GM12878 (cell line): Measurements from ENCODE around the gene TSEN54. TPM values are rescaled to one million over a fixed set of nuclear protein-coding genes. Genes with fewer than 3 reads are reported as not detected.

ENCODE experiments used
- ATAC-seq: fragments of 200-7000 bp; cut with Tn5 transposase; 3 replicates; pipeline ENCODE4 v1.9.1; 2020; ENCODE audit warnings: mild to moderate bottlenecking, moderate library complexity
- BruUV-seq: library from RNA; stranded (reverse); fragments of 400-500 nt; replicated peaks from 2 replicates; lab custom pipeline; 2021; lab: Mats Ljungman, UMichigan
- CTCF ChIA-PET: fragments of 300-600 bp; sonication (Branson Sonifier 250); formaldehyde crosslinking; extraction: SDS; loops from one replicate; lab custom pipeline; 2021; ENCODE audit warnings: inconsistent platforms; lab: Yijun Ruan, JAX
- POLR2A ChIA-PET: fragments of 350-600 bp; formaldehyde crosslinking; extraction: SDS; loops from one replicate; lab custom pipeline; 2021; ENCODE audit warnings: inconsistent platforms; lab: Charles Lee
- RAD21 ChIA-PET: fragments of 300-600 bp; sonication (Branson Sonifier 250); formaldehyde crosslinking; loops from one replicate; lab custom pipeline; 2023; ENCODE audit warnings: antibody characterized with exemption; ENCODE audit not compliant: unreplicated experiment; lab: Charles Lee
- SMC1A ChIA-PET: fragments of 300-600 bp; sonication (Branson Sonifier 250); formaldehyde crosslinking; loops from one replicate; lab custom pipeline; 2023; ENCODE audit not compliant: unreplicated experiment, uncharacterized antibody; lab: Charles Lee
- DNase-seq: peaks from one replicate; pipeline ENCODE4 v3.0.0-alpha.2; 2011; ENCODE audit warnings: low read depth, low spot score
- FAIRE-seq: peaks from 3 replicates; lab custom pipeline; 2011; peaks lifted over from hg19 to GRCh38; lab: Jason Lieb, UNC
- H2AFZ ChIP-seq: 2 replicates; pipeline ENCODE4 v1.6.0; 2011; ENCODE audit warnings: low read depth, low read length, control low read depth; ENCODE audit not compliant: control insufficient read depth
- H3K27ac ChIP-seq: 2 replicates; pipeline ENCODE4 v1.5.1; 2011; ENCODE audit warnings: control low read depth; ENCODE audit not compliant: control insufficient read depth, insufficient read depth
- H3K27me3 ChIP-seq, 2 experiments: replicated peaks in 1 of 2; 2 replicates each; pipeline versions ENCODE4 v1.6.0 to v1.6.1; 2011; ENCODE audit warnings: low read length in 1 of 2; ENCODE audit not compliant: control insufficient read depth in 2 of 2, insufficient read depth in 2 of 2
- H3K36me3 ChIP-seq, 2 experiments: 2 replicates each; pipeline ENCODE4 v1.5.1; 2011; ENCODE audit warnings: low read length in 1 of 2; ENCODE audit not compliant: control insufficient read depth in 2 of 2, insufficient read depth in 2 of 2
- H3K4me1 ChIP-seq: 2 replicates; pipeline ENCODE4 v1.6.1; 2011; ENCODE audit warnings: mild to moderate bottlenecking, low read length, moderate library complexity, mixed read lengths; ENCODE audit not compliant: control insufficient read depth, insufficient read depth
- H3K4me2 ChIP-seq: 2 replicates; pipeline ENCODE4 v1.6.0; 2011; ENCODE audit warnings: control low read depth; ENCODE audit not compliant: control insufficient read depth, insufficient read depth
- H3K4me3 ChIP-seq: fragments of 200-600 bp; sonication (generic); 2 replicates; pipeline ENCODE4 v1.5.1; 2016
- H3K79me2 ChIP-seq: 2 replicates; pipeline ENCODE4 v1.6.0; 2011; ENCODE audit warnings: low read length; ENCODE audit not compliant: control insufficient read depth, insufficient read depth
- H3K9ac ChIP-seq: 2 replicates; pipeline ENCODE4 v1.8.0; 2011; ENCODE audit warnings: low read length, control low read depth, mixed read lengths; ENCODE audit not compliant: control insufficient read depth, insufficient read depth
- H3K9me3 ChIP-seq: replicated peaks from 3 replicates; pipeline ENCODE4 v1.5.1; 2011; ENCODE audit warnings: mild to moderate bottlenecking, low read length; ENCODE audit not compliant: control insufficient read depth, insufficient read depth
- H4K20me1 ChIP-seq: 2 replicates; pipeline ENCODE4 v1.6.0; 2011; ENCODE audit not compliant: control insufficient read depth, insufficient read depth
- FOXK2 ChIP-seq: fragments of 450-650 bp; IDR thresholded peaks from 2 replicates; pipeline ENCODE4 v1.6.1; 2017; ENCODE audit warnings: mild to moderate bottlenecking, moderate library complexity
- NR2C2 ChIP-seq: IDR thresholded peaks from 2 replicates; pipeline ENCODE4 v1.6.1; 2011; ENCODE audit warnings: borderline replicate concordance, low read depth; ENCODE audit not compliant: control insufficient read depth, insufficient read length
- PAX8 ChIP-seq: fragments of 450-650 bp; IDR thresholded peaks from 2 replicates; pipeline ENCODE4 v1.6.1; 2017; ENCODE audit warnings: mild to moderate bottlenecking, moderate library complexity
- SUZ12 ChIP-seq: fragments of 200-600 bp; sonication (generic); IDR thresholded peaks from one replicate; pipeline ENCODE4 v1.6.1; 2018; ENCODE audit warnings: antibody characterized with exemption, mild to moderate bottlenecking; ENCODE audit not compliant: unreplicated experiment
- ZNF622 ChIP-seq: fragments of 450-650 bp; IDR thresholded peaks from 2 replicates; pipeline ENCODE4 v1.6.1; 2017; ENCODE audit warnings: mild to moderate bottlenecking, inconsistent platforms
- WGBS: methylation state at CpG from one replicate; pipeline ENCODE4 v1.1.6; 2016; ENCODE audit warnings: low lambda C conversion rate; ENCODE audit not compliant: insufficient replicate concordance, insufficient coverage; ENCODE audit errors: missing lambda C conversion rate; 5-methylcytosine and 5-hydroxymethylcytosine counted together
- in situ Hi-C: fragments of 300-500 bp; cut with MboI; formaldehyde crosslinking; loops from 9 replicates; pipeline ENCODE4 v1.14.3; 2018; ENCODE audit warnings: mixed read lengths
- intact Hi-C: fragments of 100-400 bp; cut with micrococcal nuclease; formaldehyde crosslinking; loops from one replicate; pipeline ENCODE4 v1.14.2; 2022; ENCODE audit not compliant: unreplicated experiment
- polyA plus RNA-seq, 11 experiments: library from polyadenylated mRNA; depleted of rRNA in 4 of 11; unstranded in 6 of 11; stranded (reverse) in 5 of 11; fragments of >200 nt; fragmentation: Nextera tagmentation in 4 of 11; fragmentation: Illumina TruSeq in 1 of 11; extraction: Ambion mirVana in 4 of 11; extraction: Trizol in 1 of 11; gene quantifications; 1 replicate in 1 of 11; 2 replicates in 10 of 11; pipeline versions ENCODE4 v1.2.1 to v1.2.3, GENCODE V29; 2011 to 2016; ENCODE audit warnings: inconsistent platforms in 2 of 11, missing spikeins in 2 of 11, low read depth in 1 of 11
- total RNA-seq, 4 experiments: library from RNA; depleted of rRNA in 3 of 4; stranded (reverse); fragments of >200 nt in 3 of 4; fragmentation: Illumina TruSeq in 1 of 4; extraction: Trizol in 1 of 4; gene quantifications; 2 replicates each; pipeline versions ENCODE4 v1.2.1 to v1.2.3, GENCODE V29; 2013 to 2021
- TF ChIP-seq, protein P1 (sequence below): IDR thresholded peaks from 2 replicates; pipeline ENCODE4 v1.6.1; 2012; ENCODE audit warnings: low read length, inconsistent platforms
- TF ChIP-seq, protein P2 (sequence below): fragments of 450-650 bp; IDR thresholded peaks from 2 replicates; pipeline ENCODE4 v1.6.1; 2017; ENCODE audit warnings: antibody characterized with exemption, mild to moderate bottlenecking, moderate library complexity

Gene TSEN54
- total and polyA plus RNA-seq, 10 of the 15 experiments (the other 5 are each of a cell fraction or from before 2014, with no cell fraction given): 7.1 to 48.0 (median 41.1) TPM

DNA sequence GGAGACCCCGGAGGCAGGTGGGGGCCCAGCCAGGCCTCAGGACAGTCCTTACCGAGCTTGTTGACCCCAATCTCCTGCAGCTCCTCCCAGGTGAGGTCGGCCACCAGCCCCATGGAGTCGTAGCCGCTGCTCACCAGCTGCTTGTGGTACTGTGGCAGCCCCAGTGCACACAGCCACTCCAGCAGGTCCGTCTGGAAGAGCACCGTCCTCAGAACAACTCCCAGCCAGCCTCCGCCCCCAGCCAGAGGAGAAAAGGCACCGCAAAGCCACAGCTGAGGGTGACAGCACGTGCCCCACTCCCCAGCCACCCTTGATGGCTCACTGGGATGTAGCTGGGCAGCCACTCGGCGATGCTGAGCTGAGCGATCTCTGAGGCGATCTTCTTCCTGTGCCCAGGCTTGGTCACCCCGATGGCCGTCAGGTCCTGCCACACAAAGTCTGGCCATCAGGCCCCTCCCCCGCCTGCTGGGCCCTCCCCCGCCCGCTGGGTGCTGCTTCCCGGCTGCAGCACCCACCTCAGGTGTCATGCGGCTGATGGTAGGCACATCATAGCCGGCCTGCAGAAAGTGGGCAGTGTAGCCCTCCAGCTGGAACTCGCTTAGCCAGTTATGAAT is 12.9 kb upstream of the TSEN54 start (continued):
- no peak for TF ChIP-seq SUZ12
- TF ChIP-seq, protein P1, sequence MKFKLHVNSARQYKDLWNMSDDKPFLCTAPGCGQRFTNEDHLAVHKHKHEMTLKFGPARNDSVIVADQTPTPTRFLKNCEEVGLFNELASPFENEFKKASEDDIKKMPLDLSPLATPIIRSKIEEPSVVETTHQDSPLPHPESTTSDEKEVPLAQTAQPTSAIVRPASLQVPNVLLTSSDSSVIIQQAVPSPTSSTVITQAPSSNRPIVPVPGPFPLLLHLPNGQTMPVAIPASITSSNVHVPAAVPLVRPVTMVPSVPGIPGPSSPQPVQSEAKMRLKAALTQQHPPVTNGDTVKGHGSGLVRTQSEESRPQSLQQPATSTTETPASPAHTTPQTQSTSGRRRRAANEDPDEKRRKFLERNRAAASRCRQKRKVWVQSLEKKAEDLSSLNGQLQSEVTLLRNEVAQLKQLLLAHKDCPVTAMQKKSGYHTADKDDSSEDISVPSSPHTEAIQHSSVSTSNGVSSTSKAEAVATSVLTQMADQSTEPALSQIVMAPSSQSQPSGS: no peak

DNA sequence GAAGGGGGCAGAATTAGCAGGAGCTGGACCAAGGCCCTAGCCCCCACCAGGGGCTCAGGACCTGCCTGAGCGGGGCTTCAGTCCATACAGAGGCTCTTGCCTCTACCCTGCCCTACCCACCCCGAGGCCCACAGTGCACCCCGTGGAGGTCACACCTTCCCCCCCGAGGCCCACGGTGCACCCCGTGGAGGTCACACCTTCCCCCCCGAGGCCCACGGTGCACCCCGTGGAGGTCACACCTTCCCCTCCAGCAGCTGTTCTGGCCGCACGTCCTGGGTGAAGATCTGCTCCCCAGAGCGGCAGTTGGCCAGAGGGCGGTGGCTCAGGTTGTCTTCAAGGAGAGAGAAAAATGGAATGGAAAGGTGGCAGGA is 12.4 kb upstream of the TSEN54 start:
- H3K4me3 ChIP-seq: no peak overlapping the region
- H3K27ac ChIP-seq: no peak overlapping the region
- no peaks in the 10 kb centered on the region for H3K27me3 ChIP-seq
- no peaks in the 10 kb centered on the region for H3K4me1 ChIP-seq
- ChIA-PET POLR2A (no interaction called here), CTCF (interaction anchor here (1.2 to 1.6 kb wide), 3 partner anchors 12 to 97 kb away, joined by 4 to 6 read pairs (median 5); partner anchors contain the start of gene TSEN54)
- TF ChIP-seq PAX8 (no peak), ZNF622 (no peak), FOXK2 (no peak), NR2C2 (no peak)
- TF ChIP-seq, protein P2, sequence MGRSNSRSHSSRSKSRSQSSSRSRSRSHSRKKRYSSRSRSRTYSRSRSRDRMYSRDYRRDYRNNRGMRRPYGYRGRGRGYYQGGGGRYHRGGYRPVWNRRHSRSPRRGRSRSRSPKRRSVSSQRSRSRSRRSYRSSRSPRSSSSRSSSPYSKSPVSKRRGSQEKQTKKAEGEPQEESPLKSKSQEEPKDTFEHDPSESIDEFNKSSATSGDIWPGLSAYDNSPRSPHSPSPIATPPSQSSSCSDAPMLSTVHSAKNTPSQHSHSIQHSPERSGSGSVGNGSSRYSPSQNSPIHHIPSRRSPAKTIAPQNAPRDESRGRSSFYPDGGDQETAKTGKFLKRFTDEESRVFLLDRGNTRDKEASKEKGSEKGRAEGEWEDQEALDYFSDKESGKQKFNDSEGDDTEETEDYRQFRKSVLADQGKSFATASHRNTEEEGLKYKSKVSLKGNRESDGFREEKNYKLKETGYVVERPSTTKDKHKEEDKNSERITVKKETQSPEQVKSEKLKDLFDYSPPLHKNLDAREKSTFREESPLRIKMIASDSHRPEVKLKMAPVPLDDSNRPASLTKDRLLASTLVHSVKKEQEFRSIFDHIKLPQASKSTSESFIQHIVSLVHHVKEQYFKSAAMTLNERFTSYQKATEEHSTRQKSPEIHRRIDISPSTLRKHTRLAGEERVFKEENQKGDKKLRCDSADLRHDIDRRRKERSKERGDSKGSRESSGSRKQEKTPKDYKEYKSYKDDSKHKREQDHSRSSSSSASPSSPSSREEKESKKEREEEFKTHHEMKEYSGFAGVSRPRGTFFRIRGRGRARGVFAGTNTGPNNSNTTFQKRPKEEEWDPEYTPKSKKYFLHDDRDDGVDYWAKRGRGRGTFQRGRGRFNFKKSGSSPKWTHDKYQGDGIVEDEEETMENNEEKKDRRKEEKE: no peak
- TF ChIP-seq, all 136 proteins: peak for 0
- FAIRE-seq (no peak), ATAC-seq (no peak), DNase-seq (no peak)
- BruUV-seq: no TSS peak
- in situ Hi-C loops (no loop called here), intact Hi-C loops (no loop called here)
- Histone ChIP-seq H3K79me2 (no peaks in the 10 kb centered on the region), H2AFZ (no peak overlapping the region), H3K36me3 (no peaks in the 10 kb centered on the region; a peak in 1 of 4 replicates), H3K9ac (no peak overlapping the region), H4K20me1 (no peaks in the 10 kb centered on the region), H3K4me2 (no peak overlapping the region), H3K9me3 (no peaks in the 10 kb centered on the region)
- RAD21 ChIA-PET: interaction anchor here (0.5 to 0.6 kb wide), 2 partner anchors 19 to 23 kb away, joined by 3 read pairs; no protein-coding TSS in a partner anchor
- SMC1A ChIA-PET: interaction anchor here (1.4 kb wide), 1 partner anchor 44 kb away, joined by 4 read pairs; no protein-coding TSS in a partner anchor
- 40% methylated on average over 10 of the region's 13 CpGs for WGBS
